ENCODE data around the gene FREY1.

GRCh38 chr11:45947885-45948284, 40.8 kb upstream of the FREY1 start:
- TF ChIP-seq JUN (IDR thresholded peaks at IDR 0.05; ENCODE audit: borderline replicate concordance, low read depth, low read length) (no peak), JUN (CRISPR knock-in tag; IDR thresholded peaks at IDR 0.05; ENCODE audit: borderline replicate concordance) (no peak), MTA2 (IDR thresholded peaks at IDR 0.05; ENCODE audit: low read depth) (no peak), POLR2A (conservative IDR thresholded peaks at IDR 0.05) (no peak), ZHX1 (conservative IDR thresholded peaks at IDR 0.05; ENCODE audit: low read length) (no peak), ZNF780A (CRISPR knock-in tag; IDR thresholded peaks at IDR 0.05) (no peak), POLR2H (tag; IDR thresholded peaks at IDR 0.05; ENCODE audit: low read depth) (no peak), NR4A1 (CRISPR knock-in tag; IDR thresholded peaks at IDR 0.05) (no peak), NR4A1 (tag; IDR thresholded peaks at IDR 0.05) (no peak), ZNF584 (CRISPR knock-in tag; IDR thresholded peaks at IDR 0.05; ENCODE audit: low read depth) (no peak), ZNF217 (CRISPR knock-in tag; IDR thresholded peaks at IDR 0.05) (no peak)

Measured in K562 (cell line).